Naive thymus-derived CD8-positive, alpha-beta T cell (primary cell): ENCODE measurements around the gene MICU2. TPM values are rescaled to one million over a fixed set of nuclear protein-coding genes. Genes with fewer than 3 reads are reported as not detected.

Experiments used
- ATAC-seq, 2 donors: fragments of 150-1000 bp; cut with Tn5 transposase in 1 of 2; sonication (Bioruptor Pico), chemical (Tn5 transposase) in 1 of 2; 1 replicate in 1 of 2; 2 replicates in 1 of 2; pipeline ENCODE4 v1.10.0; 2021; ENCODE audit warnings: mild to moderate bottlenecking in 2 of 2, moderate library complexity in 2 of 2
- POLR2A ChIA-PET: fragments of 350-600 bp; sonication (Branson Sonifier 250); formaldehyde crosslinking; loops from one replicate; lab custom pipeline; 2021; ENCODE audit warnings: antibody characterized with exemption; lab: Charles Lee
- DNase-seq, 10 donors: peaks; one replicate each; pipeline versions ENCODE4 v3.0.0 to v3.0.0-alpha.2; 2020 to 2022
- H3K27ac Mint-ChIP-seq, 10 donors: one replicate each; pipeline ENCODE4 v1.8.0; 2020 to 2022; ENCODE audit warnings: mild to moderate bottlenecking in 10 of 10, mixed read lengths in 10 of 10, moderate library complexity in 4 of 10, inconsistent platforms in 1 of 10
- H3K27me3 Mint-ChIP-seq, 5 donors: one replicate each; pipeline ENCODE4 v1.8.0; 2021 to 2022; ENCODE audit warnings: mixed read lengths in 5 of 5
- H3K36me3 Mint-ChIP-seq, 3 donors: one replicate each; pipeline ENCODE4 v1.8.0; 2020 to 2022; ENCODE audit warnings: mixed read lengths in 3 of 3, mild to moderate bottlenecking in 2 of 3, inconsistent platforms in 1 of 3
- H3K4me1 Mint-ChIP-seq, 4 donors: one replicate each; pipeline ENCODE4 v1.8.0; 2021 to 2022; ENCODE audit warnings: mixed read lengths in 4 of 4
- H3K4me3 Mint-ChIP-seq, 10 donors: one replicate each; pipeline ENCODE4 v1.8.0; 2020 to 2022; ENCODE audit warnings: mild to moderate bottlenecking in 10 of 10, mixed read lengths in 10 of 10, moderate library complexity in 6 of 10, inconsistent platforms in 1 of 10
- H3K9me3 Mint-ChIP-seq, 9 donors: one replicate each; pipeline ENCODE4 v1.8.0; 2020 to 2022; ENCODE audit warnings: mixed read lengths in 9 of 9, mild to moderate bottlenecking in 3 of 9, inconsistent platforms in 1 of 9, moderate library complexity in 1 of 9
- polyA plus RNA-seq, 3 donors: library from polyadenylated mRNA; unstranded; fragments of 300-500 nt; fragmentation: Illumina TruSeq; gene quantifications; one replicate each; pipeline ENCODE4 v1.2.3, GENCODE V29; 2021
- total RNA-seq, 8 experiments: library from RNA in 2 of 8; stranded (reverse) in 2 of 8; gene quantifications; one replicate each; pipeline ENCODE4 v1.2.3 and lab custom pipeline; 2021 to 2026

MICU2 gene, protein sequence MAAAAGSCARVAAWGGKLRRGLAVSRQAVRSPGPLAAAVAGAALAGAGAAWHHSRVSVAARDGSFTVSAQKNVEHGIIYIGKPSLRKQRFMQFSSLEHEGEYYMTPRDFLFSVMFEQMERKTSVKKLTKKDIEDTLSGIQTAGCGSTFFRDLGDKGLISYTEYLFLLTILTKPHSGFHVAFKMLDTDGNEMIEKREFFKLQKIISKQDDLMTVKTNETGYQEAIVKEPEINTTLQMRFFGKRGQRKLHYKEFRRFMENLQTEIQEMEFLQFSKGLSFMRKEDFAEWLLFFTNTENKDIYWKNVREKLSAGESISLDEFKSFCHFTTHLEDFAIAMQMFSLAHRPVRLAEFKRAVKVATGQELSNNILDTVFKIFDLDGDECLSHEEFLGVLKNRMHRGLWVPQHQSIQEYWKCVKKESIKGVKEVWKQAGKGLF
- total RNA-seq, result 10 to 100 TPM; 45.5 to 55.2 TPM
- 10 to 100 TPM; 37.4 to 44.3 (median 38.7) TPM for polyA plus RNA-seq
- total RNA-seq (lab: John Stamatoyannopoulos, UW), result 33.5 to 76.0 (median 71.5) reads per million in 6 experiments

DNA sequence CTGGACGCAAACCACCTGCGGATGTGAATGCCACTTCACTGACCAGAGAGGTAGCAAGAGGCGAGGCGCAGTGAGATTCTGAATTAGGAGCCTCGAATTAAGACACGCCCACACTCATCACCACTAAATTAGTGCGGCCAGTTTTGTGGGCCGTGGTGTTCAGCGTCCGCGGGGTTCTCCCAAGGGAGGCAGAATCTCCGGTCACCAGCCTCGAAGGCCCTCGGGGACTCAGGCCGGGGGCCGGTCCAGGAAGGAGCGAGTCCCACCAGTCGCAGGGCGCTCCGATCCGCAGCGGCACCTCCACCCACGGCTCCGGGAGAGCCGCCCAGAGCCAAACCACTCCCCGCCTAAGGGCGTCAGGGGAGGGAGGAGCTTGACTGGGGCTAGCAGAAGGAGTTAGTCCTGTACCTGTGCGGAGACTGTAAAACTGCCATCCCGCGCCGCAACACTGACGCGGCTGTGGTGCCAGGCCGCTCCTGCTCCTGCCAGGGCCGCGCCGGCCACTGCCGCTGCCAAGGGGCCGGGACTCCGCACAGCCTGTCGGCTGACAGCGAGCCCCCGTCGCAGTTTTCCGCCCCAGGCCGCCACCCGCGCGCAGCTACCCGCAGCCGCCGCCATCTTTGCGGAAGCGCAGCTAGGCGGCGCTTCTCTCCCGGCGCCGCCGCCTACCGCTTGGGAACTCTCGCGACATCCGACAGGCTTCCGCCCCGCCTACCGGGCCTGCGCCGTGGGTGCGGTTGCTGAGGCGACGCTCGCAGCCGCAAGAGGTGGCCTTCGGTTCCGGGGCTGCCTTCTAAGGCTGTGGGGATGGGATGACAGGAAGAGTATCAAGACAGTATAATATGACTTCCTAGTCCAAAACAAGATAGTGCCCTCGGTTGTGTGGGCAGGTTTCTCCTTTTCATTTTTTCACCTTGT is at the start of gene MICU2:
Gene MICU2, minus strand, starts transcription at position 640 of the 918 bp plus-strand sequence. Its CDS starts 22 bp downstream, at position 618.
- Mint-ChIP-seq H3K27ac (peak within 1 kb of the TSS; percentile 92 to 98 (median 96)), H3K36me3 (peaks cover 10 to 18% (median 14%) of the 10 kb centered on the region in 3 donors), H3K4me3 (peak within 1 kb of the TSS; percentile 81 to 92 (median 91)), H3K27me3 (peaks cover 0 to 15% (median 4%) of the 10 kb centered on the region in 5 donors), H3K9me3 (peaks cover 0 to 4% (median 0%) of the 10 kb centered on the region in 9 donors), H3K4me1 (peaks cover 23 to 52% (median 50%) of the 10 kb centered on the region in 4 donors)
- peak; percentile 92 to 93 for ATAC-seq
- DNase-seq, result peak; percentile 90 to 98 (median 96)
- POLR2A ChIA-PET, result interaction anchor here (0.6 to 2.9 kb wide), 28 partner anchors 8 to 1740 kb away, joined by 3 to 37 read pairs (median 5); partner anchors contain the start of genes EEF1AKMT1, FGF9, MRPL57 and SKA3

DNA sequence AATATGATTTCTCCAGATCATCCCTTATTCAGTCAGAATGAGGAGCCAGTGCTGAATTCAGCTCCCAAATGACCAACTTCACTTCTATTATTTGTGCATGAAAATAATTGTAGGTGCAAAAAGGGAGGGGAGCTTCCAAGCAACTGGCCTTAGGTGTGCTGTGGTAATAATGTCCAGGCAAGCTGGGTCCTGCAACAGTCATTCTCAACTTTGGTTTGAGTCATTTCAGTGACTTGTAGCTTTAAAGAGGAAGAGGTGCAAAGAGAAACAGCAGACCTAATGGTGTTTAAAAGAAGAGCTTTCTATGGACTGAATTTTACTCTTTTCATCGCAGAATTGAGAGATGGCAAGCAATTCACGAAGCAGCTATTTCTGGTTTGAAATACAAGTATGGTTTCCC is 37.7 kb upstream of the MICU2 start:
- Mint-ChIP-seq H3K4me1 (peaks cover 0 to 6% (median 2%) of the 10 kb centered on the region in 4 donors), H3K4me3 (no peak overlapping the region), H3K9me3 (no peaks in the 10 kb centered on the region), H3K27me3 (peaks cover 0 to 6% (median 0%) of the 10 kb centered on the region in 5 donors), H3K36me3 (no peaks in the 10 kb centered on the region), H3K27ac (peak overlapping the region in 1 of 10 donors; percentile 60)
- DNase-seq, result no peak
- no peak for ATAC-seq
- POLR2A ChIA-PET, result interaction anchor here (0.6 kb wide), 1 partner anchor 507 kb away, joined by 3 read pairs; no protein-coding TSS in a partner anchor

DNA sequence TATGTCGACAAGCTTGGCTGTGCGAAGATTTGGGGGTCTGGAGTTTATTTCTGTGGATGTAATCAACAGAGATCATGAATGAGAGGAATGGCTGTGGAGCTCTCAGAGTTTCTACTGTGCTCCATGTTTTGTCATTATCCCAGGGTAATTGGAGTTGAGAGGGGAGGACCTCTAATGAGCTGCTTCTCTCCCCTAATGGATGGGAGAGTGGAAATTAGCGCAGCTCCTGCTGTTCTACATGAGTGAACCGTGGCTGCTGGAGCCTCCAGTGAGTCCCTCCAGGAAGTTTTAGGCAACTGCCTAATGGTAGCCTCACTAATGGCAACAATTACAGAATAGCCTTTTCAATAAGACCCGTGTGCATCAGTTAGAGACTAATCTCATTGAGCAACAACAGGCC is 35.6 kb upstream of the MICU2 start:
- H3K36me3 Mint-ChIP-seq, result no peaks in the 10 kb centered on the region
- no peak overlapping the region for H3K27ac Mint-ChIP-seq
- H3K4me3 Mint-ChIP-seq, result no peak overlapping the region
- H3K9me3 Mint-ChIP-seq, result no peaks in the 10 kb centered on the region
- POLR2A ChIA-PET, result interaction anchor here (2.3 kb wide), 1 partner anchor 32 kb away, joined by 10 read pairs; the partner anchor contains the start of gene FGF9
- ATAC-seq (no peak), DNase-seq (no peak)
- peaks cover 0 to 6% (median 2%) of the 10 kb centered on the region in 4 donors for H3K4me1 Mint-ChIP-seq
- peaks cover 0 to 6% (median 2%) of the 10 kb centered on the region in 5 donors for H3K27me3 Mint-ChIP-seq

DNA sequence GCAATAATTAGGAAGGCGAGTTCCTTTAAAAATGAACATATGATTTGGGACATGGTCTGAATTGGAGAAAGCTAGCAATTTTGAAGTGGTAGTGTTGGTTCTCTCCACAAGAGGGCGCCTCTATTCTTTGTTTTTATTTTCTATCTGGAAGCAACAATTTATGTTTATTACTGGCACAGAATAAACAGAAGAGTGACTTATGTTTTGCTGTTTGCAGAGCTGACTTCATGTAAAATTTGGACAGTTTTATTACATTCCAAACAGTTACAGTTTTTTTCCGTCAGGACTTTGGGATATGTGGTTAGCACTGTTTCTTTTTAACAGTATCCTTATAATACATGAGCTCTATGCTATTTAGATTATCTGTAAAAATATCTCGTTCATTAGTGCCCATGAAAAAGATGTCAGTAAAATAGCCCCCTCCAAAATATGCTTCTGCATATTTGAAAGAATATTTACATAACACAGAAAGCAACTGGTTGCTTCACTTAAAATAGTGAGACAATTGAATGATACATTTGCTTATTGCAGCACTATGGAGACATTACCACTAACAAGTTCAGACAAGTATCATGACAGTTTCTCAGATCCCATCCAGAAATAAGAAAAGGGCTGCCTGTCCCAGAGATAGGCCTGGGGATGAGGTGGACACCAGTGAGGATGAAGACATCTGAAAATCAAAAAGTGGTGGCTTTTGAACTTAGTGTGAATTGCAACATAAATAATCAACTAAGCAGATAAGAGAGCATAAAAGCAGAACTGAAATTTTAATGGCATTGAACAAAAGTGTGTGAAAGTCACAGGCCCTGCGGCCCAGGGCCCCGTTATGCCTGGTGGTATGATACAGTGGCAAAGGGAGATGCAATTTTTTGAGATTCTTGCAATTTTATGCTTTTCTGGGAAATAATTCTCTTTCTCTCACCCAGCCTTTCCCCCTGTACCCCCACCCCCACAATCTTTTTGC is 34.6 kb upstream of the MICU2 start:
- no peaks in the 10 kb centered on the region for H3K36me3 Mint-ChIP-seq
- no peak for ATAC-seq
- peaks cover 0 to 6% (median 2%) of the 10 kb centered on the region in 5 donors for H3K27me3 Mint-ChIP-seq
- peaks cover 0 to 6% (median 2%) of the 10 kb centered on the region in 4 donors for H3K4me1 Mint-ChIP-seq
- no peak overlapping the region for H3K27ac Mint-ChIP-seq
- POLR2A ChIA-PET, result interaction anchor here (1.3 to 2.3 kb wide), 4 partner anchors 30 to 422 kb away, joined by 3 to 10 read pairs (median 6); partner anchors contain the start of genes FGF9 and MICU2
- no peak overlapping the region for H3K4me3 Mint-ChIP-seq
- H3K9me3 Mint-ChIP-seq, result no peaks in the 10 kb centered on the region
- DNase-seq, result peak in 6 of 10 donors; percentile 8 to 53 (median 40)

DNA sequence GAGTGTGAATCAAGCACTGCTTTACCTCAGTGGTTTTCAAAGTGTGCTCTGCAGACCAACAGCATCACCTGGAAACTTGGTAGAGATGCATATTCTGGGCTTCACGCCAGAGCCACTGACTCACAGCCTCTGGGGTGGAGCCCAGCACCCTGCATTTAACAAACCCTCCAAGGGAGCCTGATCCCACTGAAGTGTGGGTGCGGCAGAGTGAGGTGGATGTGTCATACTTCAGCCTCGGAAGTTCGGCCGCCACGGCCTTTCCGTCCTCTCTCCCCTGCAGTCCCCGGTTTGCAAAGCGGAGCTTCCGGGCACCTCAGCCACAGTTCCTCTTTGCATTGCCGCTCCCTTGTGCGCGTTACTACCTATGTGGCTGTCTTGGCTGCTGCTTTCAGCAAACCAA is 33.3 kb upstream of the MICU2 start:
- Mint-ChIP-seq H3K9me3 (no peaks in the 10 kb centered on the region), H3K27me3 (peaks cover 0 to 6% (median 2%) of the 10 kb centered on the region in 5 donors), H3K4me3 (peak overlapping the region in 1 of 10 donors; percentile 26), H3K27ac (peak overlapping the region in 1 of 10 donors; percentile 11), H3K4me1 (peaks cover 0 to 6% (median 2%) of the 10 kb centered on the region in 4 donors), H3K36me3 (no peaks in the 10 kb centered on the region)
- DNase-seq (peak in 4 of 10 donors; percentile 1 to 65 (median 8)), ATAC-seq (peak; percentile 25 to 74)
- POLR2A ChIA-PET, result interaction anchor here (1.3 to 2.3 kb wide), 3 partner anchors 33 to 424 kb away, joined by 5 to 10 read pairs (median 6); partner anchors contain the start of genes FGF9 and MICU2

DNA sequence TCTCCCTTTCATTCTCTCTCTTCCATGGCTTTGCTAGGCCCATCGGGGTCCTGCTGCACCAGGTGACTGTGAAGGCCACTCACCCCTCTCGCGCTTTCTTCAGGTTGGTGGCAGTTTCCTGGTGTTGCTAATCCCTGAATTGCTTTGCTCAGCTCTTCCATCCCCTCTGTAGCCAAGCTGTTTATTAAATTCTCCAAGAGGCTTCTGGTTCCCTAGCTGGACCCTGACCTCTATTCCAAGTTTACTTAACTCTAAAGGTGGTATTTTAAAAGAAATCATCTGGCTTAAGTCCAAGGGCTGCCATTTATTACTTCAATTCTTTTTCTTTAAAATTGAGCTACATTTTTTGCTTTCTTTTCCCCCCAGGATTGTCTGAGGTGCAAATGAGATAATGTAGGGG is 32.7 kb upstream of the MICU2 start:
- no peak overlapping the region for H3K4me3 Mint-ChIP-seq
- DNase-seq (no peak), ATAC-seq (no peak)
- POLR2A ChIA-PET, result no interaction called here
- peaks cover 0 to 6% (median 2%) of the 10 kb centered on the region in 4 donors for H3K4me1 Mint-ChIP-seq
- no peak overlapping the region for H3K27ac Mint-ChIP-seq
- peaks cover 0 to 3% (median 2%) of the 10 kb centered on the region in 3 donors for H3K36me3 Mint-ChIP-seq
- peaks cover 1 to 6% (median 2%) of the 10 kb centered on the region in 5 donors for H3K27me3 Mint-ChIP-seq
- H3K9me3 Mint-ChIP-seq, result peaks cover 0 to 6% (median 4%) of the 10 kb centered on the region in 9 donors

DNA sequence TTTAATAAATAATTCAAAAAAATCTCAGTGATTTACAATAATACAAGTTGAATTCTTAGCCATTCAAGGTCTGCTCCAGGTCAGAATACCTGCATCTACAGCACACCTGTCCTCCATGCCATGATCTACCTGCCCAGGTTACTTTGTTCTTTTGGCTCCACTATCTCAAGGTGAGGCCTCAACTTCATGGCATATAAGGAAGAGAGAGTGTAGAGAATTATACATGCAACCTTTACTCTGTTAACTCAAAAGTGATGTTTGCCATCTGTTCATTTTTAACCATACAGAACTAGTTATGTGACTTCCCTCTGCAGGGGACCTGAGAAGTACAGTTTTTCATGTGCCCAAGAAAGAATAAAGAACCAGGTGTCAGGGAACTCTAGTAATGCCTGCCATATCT is 28.2 kb upstream of the MICU2 start:
- no peak for ATAC-seq
- DNase-seq, result no peak
- Mint-ChIP-seq H3K9me3 (peaks cover 3 to 12% (median 9%) of the 10 kb centered on the region in 9 donors), H3K27ac (no peak overlapping the region), H3K4me1 (no peaks in the 10 kb centered on the region), H3K4me3 (no peak overlapping the region), H3K36me3 (peaks cover 0 to 8% (median 3%) of the 10 kb centered on the region in 3 donors), H3K27me3 (peaks cover 0 to 15% (median 9%) of the 10 kb centered on the region in 5 donors)
- POLR2A ChIA-PET, result no interaction called here

DNA sequence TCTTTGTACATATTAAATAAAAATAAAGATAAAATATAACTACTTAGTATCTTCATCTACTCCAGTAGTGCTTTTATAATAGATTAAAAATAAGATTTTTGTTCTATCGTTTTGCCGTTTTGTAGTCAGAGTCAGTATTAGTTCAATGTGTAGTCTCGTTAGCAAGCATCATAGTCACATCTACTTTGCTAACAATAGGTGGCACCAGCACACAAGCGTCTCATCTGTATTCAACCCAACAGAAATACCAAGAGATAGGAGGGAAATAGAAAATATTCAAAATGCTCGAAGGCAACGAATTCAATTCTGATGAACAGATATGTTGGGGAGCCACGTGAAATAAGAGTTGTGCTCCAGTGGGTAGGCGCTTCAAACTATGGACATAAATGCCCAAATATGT is 21.4 kb upstream of the MICU2 start:
- H3K27me3 Mint-ChIP-seq, result peaks cover under 1 to 15% (median 3%) of the 10 kb centered on the region in 5 donors
- no peaks in the 10 kb centered on the region for H3K36me3 Mint-ChIP-seq
- peak in 5 of 10 donors; percentile 10 to 44 (median 27) for DNase-seq

DNA sequence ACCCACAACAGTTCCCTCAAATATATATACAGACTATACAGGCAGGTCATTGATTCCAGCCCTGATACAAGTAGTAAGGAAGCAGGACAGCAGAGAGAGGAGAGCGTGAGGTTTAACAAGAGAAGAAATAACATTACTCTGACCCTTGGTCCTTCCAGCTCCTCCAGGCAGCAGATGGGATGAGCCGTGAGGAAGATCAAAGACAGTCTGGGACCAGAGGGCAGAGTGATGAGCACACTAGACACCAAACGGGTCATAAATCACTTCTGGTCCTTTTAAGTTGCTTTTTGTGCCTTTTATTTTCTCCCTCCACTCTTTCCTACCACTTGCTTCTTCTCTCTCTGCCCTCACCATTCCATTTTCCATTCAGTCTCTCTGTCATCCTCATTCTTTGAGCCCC is 16.9 kb upstream of the MICU2 start:
- Mint-ChIP-seq H3K4me1 (peaks cover 0 to 4% (median 1%) of the 10 kb centered on the region in 4 donors), H3K27ac (peak overlapping the region in 1 of 10 donors; percentile 20), H3K36me3 (peaks cover 0 to 5% (median 0%) of the 10 kb centered on the region in 3 donors), H3K9me3 (no peaks in the 10 kb centered on the region), H3K27me3 (peaks cover 7 to 26% (median 8%) of the 10 kb centered on the region in 5 donors), H3K4me3 (no peak overlapping the region)
- POLR2A ChIA-PET, result no interaction called here
- no peak for DNase-seq
- ATAC-seq, result no peak

More for the DNA sequence above, 21.4 kb upstream of the MICU2 start:
- peaks cover 0 to 4% (median 0%) of the 10 kb centered on the region in 4 donors for H3K4me1 Mint-ChIP-seq
- no peaks in the 10 kb centered on the region for H3K9me3 Mint-ChIP-seq
- no peak overlapping the region for H3K4me3 Mint-ChIP-seq
- POLR2A ChIA-PET, result no interaction called here
- H3K27ac Mint-ChIP-seq, result no peak overlapping the region
- ATAC-seq, result peak in 1 of 2 donors; percentile 66

DNA sequence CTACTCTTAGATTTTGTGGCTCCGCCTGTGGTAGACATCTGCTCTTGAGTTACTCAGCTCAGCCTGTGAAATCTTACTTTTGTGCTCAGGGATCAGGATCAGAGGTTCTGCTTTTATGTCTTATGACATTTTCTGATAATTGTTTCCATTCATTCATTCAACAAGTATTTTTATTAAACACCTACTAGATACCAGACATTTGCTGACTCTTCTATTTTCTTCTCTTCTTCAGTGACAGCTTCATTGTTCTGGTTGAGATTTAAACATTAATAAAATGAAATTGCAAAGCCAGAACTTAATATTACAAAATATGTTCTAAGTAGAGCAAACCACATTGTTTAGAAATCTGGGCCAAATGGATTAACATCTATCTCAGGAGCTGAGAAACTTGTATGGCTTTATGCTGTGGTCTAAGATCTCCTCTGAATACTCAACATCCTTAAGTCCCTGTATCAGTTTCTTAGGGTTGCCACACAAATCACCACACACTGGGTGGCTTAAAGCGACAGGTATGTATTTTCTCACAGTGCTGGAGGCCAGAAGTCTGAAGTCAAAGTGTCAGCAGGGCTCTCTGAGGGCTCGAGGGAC is 15.8 kb upstream of the MICU2 start:
- Mint-ChIP-seq H3K27ac (no peak overlapping the region), H3K9me3 (no peaks in the 10 kb centered on the region), H3K4me3 (no peak overlapping the region), H3K27me3 (peaks cover 6 to 24% (median 8%) of the 10 kb centered on the region in 5 donors), H3K36me3 (peaks cover 0 to 5% (median 0%) of the 10 kb centered on the region in 3 donors), H3K4me1 (peaks cover 0 to 2% (median 0%) of the 10 kb centered on the region in 4 donors)
- DNase-seq (no peak), ATAC-seq (no peak)
- POLR2A ChIA-PET, result interaction anchor here (1.3 kb wide), 1 partner anchor 16 kb away, joined by 3 read pairs; the partner anchor contains the start of gene MICU2
